ENCODE data around the gene CD27. TPM values are rescaled to one million over a fixed set of nuclear protein-coding genes. Genes with fewer than 3 reads are reported as not detected.

Gene CD27
- total and polyA plus RNA-seq, 2 of the 13 experiments (the other 11 are each of a cell fraction or from before 2014, with no cell fraction given), result 0.12 TPM; not detected in 1

DNA sequence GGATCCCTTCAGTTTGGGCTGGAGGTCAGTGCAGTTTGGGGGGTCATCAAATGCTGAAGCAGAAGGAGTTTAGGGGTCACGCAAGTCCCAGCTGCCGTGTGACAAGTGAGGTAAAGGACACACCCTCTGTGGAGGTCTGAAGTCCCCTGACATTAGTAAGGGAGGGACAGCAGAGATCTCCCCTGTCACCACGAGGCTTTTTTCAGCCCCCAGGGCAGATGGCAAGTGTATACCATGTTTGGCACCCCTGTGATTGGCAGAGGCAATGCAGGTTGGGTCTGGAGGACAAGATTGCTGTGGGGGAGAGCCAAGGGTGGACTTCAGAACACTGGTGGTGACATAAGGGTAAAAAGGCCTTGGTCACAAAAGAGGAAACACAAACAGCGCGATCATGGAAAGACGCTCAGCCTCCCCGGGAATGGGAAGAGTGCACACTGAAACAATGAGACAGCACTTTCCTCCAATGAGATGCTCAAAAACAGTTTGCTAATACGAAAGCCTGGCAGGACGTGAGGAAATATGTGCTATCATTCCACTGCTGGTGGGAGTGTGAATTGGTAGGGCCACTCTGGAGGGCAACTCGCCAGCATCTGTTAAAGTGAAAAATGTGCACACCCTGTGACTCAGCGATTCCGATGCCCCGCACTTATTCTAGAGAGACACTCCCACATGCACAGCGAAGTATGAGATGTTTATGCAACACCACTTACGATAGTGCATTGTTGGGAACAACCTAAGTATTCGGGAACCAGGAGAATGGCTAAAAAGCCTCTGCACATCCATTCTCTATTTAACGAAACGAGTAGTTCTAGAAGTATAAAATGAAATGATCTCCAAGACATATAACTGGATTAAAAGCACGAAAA lies 14.4 kb upstream of the CD27 start (continued):
- no peak for TF ChIP-seq ZNF557 (CRISPR knock-in tag; IDR thresholded peaks at IDR 0.05)
- TF ChIP-seq ZNF337 (CRISPR knock-in tag; IDR thresholded peaks at IDR 0.05; ENCODE audit: borderline replicate concordance, low read depth), result no peak
- TF ChIP-seq ISL2 (CRISPR knock-in tag; IDR thresholded peaks at IDR 0.05), result no peak
- no peak for TF ChIP-seq ZNF577 (CRISPR knock-in tag; IDR thresholded peaks at IDR 0.05; ENCODE audit: borderline replicate concordance, low read depth)
- no peak for TF ChIP-seq EHMT2 (IDR thresholded peaks at IDR 0.05; ENCODE audit: borderline replicate concordance, low read depth, low read length)
- TF ChIP-seq ZNF230 (CRISPR knock-in tag; IDR thresholded peaks at IDR 0.05), result no peak
- TF ChIP-seq, protein P1, sequence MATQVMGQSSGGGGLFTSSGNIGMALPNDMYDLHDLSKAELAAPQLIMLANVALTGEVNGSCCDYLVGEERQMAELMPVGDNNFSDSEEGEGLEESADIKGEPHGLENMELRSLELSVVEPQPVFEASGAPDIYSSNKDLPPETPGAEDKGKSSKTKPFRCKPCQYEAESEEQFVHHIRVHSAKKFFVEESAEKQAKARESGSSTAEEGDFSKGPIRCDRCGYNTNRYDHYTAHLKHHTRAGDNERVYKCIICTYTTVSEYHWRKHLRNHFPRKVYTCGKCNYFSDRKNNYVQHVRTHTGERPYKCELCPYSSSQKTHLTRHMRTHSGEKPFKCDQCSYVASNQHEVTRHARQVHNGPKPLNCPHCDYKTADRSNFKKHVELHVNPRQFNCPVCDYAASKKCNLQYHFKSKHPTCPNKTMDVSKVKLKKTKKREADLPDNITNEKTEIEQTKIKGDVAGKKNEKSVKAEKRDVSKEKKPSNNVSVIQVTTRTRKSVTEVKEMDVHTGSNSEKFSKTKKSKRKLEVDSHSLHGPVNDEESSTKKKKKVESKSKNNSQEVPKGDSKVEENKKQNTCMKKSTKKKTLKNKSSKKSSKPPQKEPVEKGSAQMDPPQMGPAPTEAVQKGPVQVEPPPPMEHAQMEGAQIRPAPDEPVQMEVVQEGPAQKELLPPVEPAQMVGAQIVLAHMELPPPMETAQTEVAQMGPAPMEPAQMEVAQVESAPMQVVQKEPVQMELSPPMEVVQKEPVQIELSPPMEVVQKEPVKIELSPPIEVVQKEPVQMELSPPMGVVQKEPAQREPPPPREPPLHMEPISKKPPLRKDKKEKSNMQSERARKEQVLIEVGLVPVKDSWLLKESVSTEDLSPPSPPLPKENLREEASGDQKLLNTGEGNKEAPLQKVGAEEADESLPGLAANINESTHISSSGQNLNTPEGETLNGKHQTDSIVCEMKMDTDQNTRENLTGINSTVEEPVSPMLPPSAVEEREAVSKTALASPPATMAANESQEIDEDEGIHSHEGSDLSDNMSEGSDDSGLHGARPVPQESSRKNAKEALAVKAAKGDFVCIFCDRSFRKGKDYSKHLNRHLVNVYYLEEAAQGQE (IDR thresholded peaks at IDR 0.05; ENCODE audit: borderline replicate concordance in 1 of 2, low read depth in 1 of 2, low read length in 2 of 2), result no peak
- TF ChIP-seq AKAP8 (CRISPR knock-in tag; IDR thresholded peaks at IDR 0.05), result no peak
- no peak for TF ChIP-seq HNRNPUL1 (IDR thresholded peaks at IDR 0.05; ENCODE audit: low read depth, low read length)
- TF ChIP-seq TERF1 (CRISPR knock-in tag; IDR thresholded peaks at IDR 0.05), result no peak
- 0 out of 2 replicates have a peak, but pooled peaks have one; percentile 6 for TF ChIP-seq HNF4A (CRISPR knock-in tag; IDR thresholded peaks at IDR 0.05)
- peak; percentile 17; the same call in 1 of the 2 replicates for TF ChIP-seq CEBPB (IDR thresholded peaks at IDR 0.05; ENCODE audit: borderline replicate concordance, low read depth, low read length)
- no peak for TF ChIP-seq BORCS8-MEF2B (CRISPR knock-in tag; IDR thresholded peaks at IDR 0.05)
- TF ChIP-seq, protein P2, sequence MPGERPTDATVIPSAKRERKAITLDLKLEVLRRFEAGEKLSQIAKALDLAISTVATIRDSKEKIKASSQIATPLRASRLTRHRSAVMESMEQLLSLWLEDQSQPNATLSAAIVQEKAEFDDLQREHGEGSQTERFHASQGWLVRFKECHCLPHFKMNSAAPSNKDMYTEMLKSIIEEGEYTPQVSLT (CRISPR knock-in tag; IDR thresholded peaks at IDR 0.05; ENCODE audit: borderline replicate concordance, low read depth), result no peak
- peak; percentile 57; the same call in 1 of the 2 replicates for TF ChIP-seq KDM2A (CRISPR knock-in tag; IDR thresholded peaks at IDR 0.05; ENCODE audit: borderline replicate concordance, low read depth)
- no peak for TF ChIP-seq ZNF740 (CRISPR knock-in tag; IDR thresholded peaks at IDR 0.05)
- TF ChIP-seq, protein P3, sequence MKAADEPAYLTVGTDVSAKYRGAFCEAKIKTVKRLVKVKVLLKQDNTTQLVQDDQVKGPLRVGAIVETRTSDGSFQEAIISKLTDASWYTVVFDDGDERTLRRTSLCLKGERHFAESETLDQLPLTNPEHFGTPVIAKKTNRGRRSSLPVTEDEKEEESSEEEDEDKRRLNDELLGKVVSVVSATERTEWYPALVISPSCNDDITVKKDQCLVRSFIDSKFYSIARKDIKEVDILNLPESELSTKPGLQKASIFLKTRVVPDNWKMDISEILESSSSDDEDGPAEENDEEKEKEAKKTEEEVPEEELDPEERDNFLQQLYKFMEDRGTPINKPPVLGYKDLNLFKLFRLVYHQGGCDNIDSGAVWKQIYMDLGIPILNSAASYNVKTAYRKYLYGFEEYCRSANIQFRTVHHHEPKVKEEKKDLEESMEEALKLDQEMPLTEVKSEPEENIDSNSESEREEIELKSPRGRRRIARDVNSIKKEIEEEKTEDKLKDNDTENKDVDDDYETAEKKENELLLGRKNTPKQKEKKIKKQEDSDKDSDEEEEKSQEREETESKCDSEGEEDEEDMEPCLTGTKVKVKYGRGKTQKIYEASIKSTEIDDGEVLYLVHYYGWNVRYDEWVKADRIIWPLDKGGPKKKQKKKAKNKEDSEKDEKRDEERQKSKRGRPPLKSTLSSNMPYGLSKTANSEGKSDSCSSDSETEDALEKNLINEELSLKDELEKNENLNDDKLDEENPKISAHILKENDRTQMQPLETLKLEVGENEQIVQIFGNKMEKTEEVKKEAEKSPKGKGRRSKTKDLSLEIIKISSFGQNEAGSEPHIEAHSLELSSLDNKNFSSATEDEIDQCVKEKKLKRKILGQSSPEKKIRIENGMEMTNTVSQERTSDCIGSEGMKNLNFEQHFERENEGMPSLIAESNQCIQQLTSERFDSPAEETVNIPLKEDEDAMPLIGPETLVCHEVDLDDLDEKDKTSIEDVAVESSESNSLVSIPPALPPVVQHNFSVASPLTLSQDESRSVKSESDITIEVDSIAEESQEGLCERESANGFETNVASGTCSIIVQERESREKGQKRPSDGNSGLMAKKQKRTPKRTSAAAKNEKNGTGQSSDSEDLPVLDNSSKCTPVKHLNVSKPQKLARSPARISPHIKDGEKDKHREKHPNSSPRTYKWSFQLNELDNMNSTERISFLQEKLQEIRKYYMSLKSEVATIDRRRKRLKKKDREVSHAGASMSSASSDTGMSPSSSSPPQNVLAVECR (CRISPR knock-in tag; IDR thresholded peaks at IDR 0.05; ENCODE audit: borderline replicate concordance), result peak; percentile 59; the same call in 1 of the 2 replicates
- TF ChIP-seq ZNF484 (CRISPR knock-in tag; IDR thresholded peaks at IDR 0.05; ENCODE audit: borderline replicate concordance, low read depth), result no peak
